ENCODE results near the gene OLA1.

- no peak for TF ChIP-seq CTCF (IDR thresholded peaks at IDR 0.05)
- no peak for TF ChIP-seq POLR2A (IDR thresholded peaks at IDR 0.05)
Measured at GRCh38 chr2:174292908-174293307, 44.6 kb upstream of the OLA1 start.

Measured in esophagus squamous epithelium (tissue), 4 donors.